GM12878 (cell line): ENCODE data around the gene FRMPD2.

Experiments used
- FOXK2 ChIP-seq: fragments of 450-650 bp; IDR thresholded peaks from 2 replicates; pipeline ENCODE4 v1.6.1; 2017; ENCODE audit warnings: mild to moderate bottlenecking, moderate library complexity
- FOXM1 ChIP-seq: IDR thresholded peaks from 2 replicates; pipeline ENCODE4 v1.6.1; 2012; ENCODE audit warnings: low read depth, mild to moderate bottlenecking, inconsistent platforms, low read length, moderate library complexity
- MEF2A ChIP-seq: IDR thresholded peaks from 2 replicates; pipeline ENCODE4 v1.6.1; 2011; ENCODE audit warnings: low read depth, mild to moderate bottlenecking, low read length, moderate library complexity; ENCODE audit not compliant: insufficient read depth
- RFX5 ChIP-seq: IDR thresholded peaks from 2 replicates; pipeline ENCODE4 v1.6.1; 2011; ENCODE audit warnings: low read depth, low read length, improper control_type of control experiment
- TF ChIP-seq, protein P1 (sequence below): fragments of 450-650 bp; IDR thresholded peaks from 2 replicates; pipeline ENCODE4 v1.6.1; 2016; ENCODE audit warnings: mild to moderate bottlenecking
- TF ChIP-seq, protein P2 (sequence below): IDR thresholded peaks from 2 replicates; pipeline ENCODE4 v1.6.1; 2011; ENCODE audit warnings: low read depth, mild to moderate bottlenecking, low read length, moderate library complexity, borderline replicate concordance; ENCODE audit errors: extremely low read depth

DNA sequence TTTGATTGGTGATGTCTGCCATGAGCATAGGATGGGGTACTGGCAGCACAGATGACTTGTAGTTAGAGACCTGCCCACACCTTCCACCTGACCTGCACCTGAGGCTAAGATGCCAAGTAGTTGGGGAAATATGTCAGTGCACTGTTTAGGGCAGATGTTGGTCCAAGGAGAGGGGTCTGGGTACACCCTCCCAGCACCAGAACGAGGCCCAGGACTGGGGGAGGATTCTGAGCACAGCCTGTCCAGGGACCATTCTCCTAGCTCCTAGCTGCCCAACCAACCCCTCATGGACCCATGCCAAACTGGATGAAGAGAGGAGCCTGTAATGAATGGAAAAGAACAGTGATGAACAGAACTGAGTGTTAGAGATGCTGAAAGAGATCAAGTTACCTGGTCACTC, 28.0 kb downstream of the FRMPD2 start:
- TF ChIP-seq FOXK2 (no peak), MEF2A (no peak), FOXM1 (no peak), RFX5 (no peak)
- TF ChIP-seq, protein P1, sequence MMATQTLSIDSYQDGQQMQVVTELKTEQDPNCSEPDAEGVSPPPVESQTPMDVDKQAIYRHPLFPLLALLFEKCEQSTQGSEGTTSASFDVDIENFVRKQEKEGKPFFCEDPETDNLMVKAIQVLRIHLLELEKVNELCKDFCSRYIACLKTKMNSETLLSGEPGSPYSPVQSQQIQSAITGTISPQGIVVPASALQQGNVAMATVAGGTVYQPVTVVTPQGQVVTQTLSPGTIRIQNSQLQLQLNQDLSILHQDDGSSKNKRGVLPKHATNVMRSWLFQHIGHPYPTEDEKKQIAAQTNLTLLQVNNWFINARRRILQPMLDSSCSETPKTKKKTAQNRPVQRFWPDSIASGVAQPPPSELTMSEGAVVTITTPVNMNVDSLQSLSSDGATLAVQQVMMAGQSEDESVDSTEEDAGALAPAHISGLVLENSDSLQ: no peak
- TF ChIP-seq, protein P2, sequence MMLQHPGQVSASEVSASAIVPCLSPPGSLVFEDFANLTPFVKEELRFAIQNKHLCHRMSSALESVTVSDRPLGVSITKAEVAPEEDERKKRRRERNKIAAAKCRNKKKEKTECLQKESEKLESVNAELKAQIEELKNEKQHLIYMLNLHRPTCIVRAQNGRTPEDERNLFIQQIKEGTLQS: no peak
